ENCODE data around the gene PRAME.
"Not testable (repeated sequence)": the region's sequence is repeated elsewhere in the genome, so short reads cannot be mapped to it uniquely, and the experiment has no call there.

Gene PRAME

GRCh38 chr22:22593964-22594656 is 35.0 kb upstream of the PRAME start:
- no peaks in the 10 kb centered on the region for H3K4me1 ChIP-seq (ENCODE audit: control insufficient read depth, insufficient read depth, low read length)
- peaks cover 63% of the 10 kb centered on the region for H3K27me3 ChIP-seq (ENCODE audit: control insufficient read depth, insufficient read depth, low read length)
- H3K9me3 ChIP-seq (ENCODE audit: control insufficient read depth, insufficient read depth, low read length): no peaks in the 10 kb centered on the region
- H3K27ac ChIP-seq (ENCODE audit: low read depth, low read length): no peak overlapping the region
- H3K4me3 ChIP-seq (ENCODE audit: low read depth, low read length): no peak overlapping the region
- no peaks in the 10 kb centered on the region for H3K36me3 ChIP-seq (ENCODE audit: control insufficient read depth, insufficient read depth, low read length)
- H3K9ac ChIP-seq (ENCODE audit: low read depth, low read length): no peak overlapping the region

- H3K27me3 ChIP-seq (ENCODE audit: control insufficient read depth, insufficient read depth, low read length): peaks cover 63% of the 10 kb centered on the region
These were observed 34.2 kb upstream of the PRAME start for GRCh38 chr22:22593250-22593649.

GRCh38 chr22:22591348-22592299 is 32.6 kb upstream of the PRAME start:
- Histone ChIP-seq H3K4me1 (ENCODE audit: control insufficient read depth, insufficient read depth, low read length) (no peaks in the 10 kb centered on the region), H3K27ac (ENCODE audit: low read depth, low read length) (no peak overlapping the region), H3K36me3 (ENCODE audit: control insufficient read depth, insufficient read depth, low read length) (no peaks in the 10 kb centered on the region), H3K27me3 (ENCODE audit: control insufficient read depth, insufficient read depth, low read length) (peaks cover 62% of the 10 kb centered on the region), H3K9me3 (ENCODE audit: control insufficient read depth, insufficient read depth, low read length) (no peaks in the 10 kb centered on the region), H3K9ac (ENCODE audit: low read depth, low read length) (no peak overlapping the region), H3K4me3 (ENCODE audit: low read depth, low read length) (no peak overlapping the region)

More at GRCh38 chr22:22593250-22593649, 34.2 kb upstream of the PRAME start:
- H3K4me1 ChIP-seq (ENCODE audit: control insufficient read depth, insufficient read depth, low read length): no peaks in the 10 kb centered on the region
- no peak overlapping the region for H3K4me3 ChIP-seq (ENCODE audit: low read depth, low read length)
- no peak overlapping the region for H3K9ac ChIP-seq (ENCODE audit: low read depth, low read length)
- no peaks in the 10 kb centered on the region for H3K36me3 ChIP-seq (ENCODE audit: control insufficient read depth, insufficient read depth, low read length)
- H3K27ac ChIP-seq (ENCODE audit: low read depth, low read length): no peak overlapping the region
- H3K9me3 ChIP-seq (ENCODE audit: control insufficient read depth, insufficient read depth, low read length): no peaks in the 10 kb centered on the region

- Histone ChIP-seq H3K4me1 (ENCODE audit: control insufficient read depth, insufficient read depth, low read length) (no peaks in the 10 kb centered on the region), H3K27ac (ENCODE audit: low read depth, low read length) (no peak overlapping the region)
These were observed 31.2 kb upstream of the PRAME start for GRCh38 chr22:22590136-22590891.

GRCh38 chr22:22588485-22589164 is 29.6 kb upstream of the PRAME start:
- no peaks in the 10 kb centered on the region for H3K9me3 ChIP-seq (ENCODE audit: control insufficient read depth, insufficient read depth, low read length)
- H3K4me3 ChIP-seq (ENCODE audit: low read depth, low read length): no peak overlapping the region
- H3K27ac ChIP-seq (ENCODE audit: low read depth, low read length): no peak overlapping the region
- H3K27me3 ChIP-seq (ENCODE audit: control insufficient read depth, insufficient read depth, low read length): peaks cover 69% of the 10 kb centered on the region
- no peak overlapping the region for H3K9ac ChIP-seq (ENCODE audit: low read depth, low read length)
- no peaks in the 10 kb centered on the region for H3K4me1 ChIP-seq (ENCODE audit: control insufficient read depth, insufficient read depth, low read length)
- no peaks in the 10 kb centered on the region for H3K36me3 ChIP-seq (ENCODE audit: control insufficient read depth, insufficient read depth, low read length)

More at GRCh38 chr22:22590136-22590891, 31.2 kb upstream of the PRAME start:
- H3K27me3 ChIP-seq (ENCODE audit: control insufficient read depth, insufficient read depth, low read length): peaks cover 59% of the 10 kb centered on the region
- no peaks in the 10 kb centered on the region for H3K36me3 ChIP-seq (ENCODE audit: control insufficient read depth, insufficient read depth, low read length)
- H3K9ac ChIP-seq (ENCODE audit: low read depth, low read length): no peak overlapping the region
- H3K4me3 ChIP-seq (ENCODE audit: low read depth, low read length): no peak overlapping the region
- H3K9me3 ChIP-seq (ENCODE audit: control insufficient read depth, insufficient read depth, low read length): no peaks in the 10 kb centered on the region

- Histone ChIP-seq H3K27me3 (ENCODE audit: control insufficient read depth, insufficient read depth, low read length) (peaks cover 73% of the 10 kb centered on the region), H3K4me1 (ENCODE audit: control insufficient read depth, insufficient read depth, low read length) (no peaks in the 10 kb centered on the region), H3K4me3 (ENCODE audit: low read depth, low read length) (no peak overlapping the region), H3K9ac (ENCODE audit: low read depth, low read length) (no peak overlapping the region), H3K9me3 (ENCODE audit: control insufficient read depth, insufficient read depth, low read length) (no peaks in the 10 kb centered on the region), H3K36me3 (ENCODE audit: control insufficient read depth, insufficient read depth, low read length) (no peaks in the 10 kb centered on the region), H3K27ac (ENCODE audit: low read depth, low read length) (no peak overlapping the region)
These were observed 28.6 kb upstream of the PRAME start for GRCh38 chr22:22587577-22588188.

GRCh38 chr22:22584722-22585121 is 25.7 kb upstream of the PRAME start:
- Histone ChIP-seq H3K27me3 (ENCODE audit: control insufficient read depth, insufficient read depth, low read length) (peaks cover 68% of the 10 kb centered on the region), H3K9ac (ENCODE audit: low read depth, low read length) (no peak overlapping the region), H3K36me3 (ENCODE audit: control insufficient read depth, insufficient read depth, low read length) (no peaks in the 10 kb centered on the region), H3K9me3 (ENCODE audit: control insufficient read depth, insufficient read depth, low read length) (no peaks in the 10 kb centered on the region), H3K4me1 (ENCODE audit: control insufficient read depth, insufficient read depth, low read length) (no peaks in the 10 kb centered on the region), H3K27ac (ENCODE audit: low read depth, low read length) (no peak overlapping the region), H3K4me3 (ENCODE audit: low read depth, low read length) (no peak overlapping the region)

- H3K4me1 ChIP-seq (ENCODE audit: control insufficient read depth, insufficient read depth, low read length): no peaks in the 10 kb centered on the region
These were observed 24.0 kb upstream of the PRAME start for GRCh38 chr22:22583030-22583429.

GRCh38 chr22:22581524-22581923 is 22.5 kb upstream of the PRAME start:
- peaks cover 73% of the 10 kb centered on the region for H3K27me3 ChIP-seq (ENCODE audit: control insufficient read depth, insufficient read depth, low read length)
- not testable (repeated sequence) for H3K4me3 ChIP-seq (ENCODE audit: low read depth, low read length); H3K36me3 ChIP-seq (ENCODE audit: control insufficient read depth, insufficient read depth, low read length); H3K4me1 ChIP-seq (ENCODE audit: control insufficient read depth, insufficient read depth, low read length); H3K27ac ChIP-seq (ENCODE audit: low read depth, low read length); H3K9me3 ChIP-seq (ENCODE audit: control insufficient read depth, insufficient read depth, low read length); H3K9ac ChIP-seq (ENCODE audit: low read depth, low read length)

More at GRCh38 chr22:22583030-22583429, 24.0 kb upstream of the PRAME start:
- H3K9ac ChIP-seq (ENCODE audit: low read depth, low read length): no peak overlapping the region
- H3K27ac ChIP-seq (ENCODE audit: low read depth, low read length): no peak overlapping the region
- no peaks in the 10 kb centered on the region for H3K9me3 ChIP-seq (ENCODE audit: control insufficient read depth, insufficient read depth, low read length)
- peaks cover 67% of the 10 kb centered on the region for H3K27me3 ChIP-seq (ENCODE audit: control insufficient read depth, insufficient read depth, low read length)
- no peaks in the 10 kb centered on the region for H3K36me3 ChIP-seq (ENCODE audit: control insufficient read depth, insufficient read depth, low read length)
- H3K4me3 ChIP-seq (ENCODE audit: low read depth, low read length): no peak overlapping the region
